ENCODE results near the gene LRMDA. TPM values are rescaled to one million over a fixed set of nuclear protein-coding genes. Genes with fewer than 3 reads are reported as not detected.

Gene LRMDA
- total and polyA plus RNA-seq, 2 of the 13 experiments (the other 11 are each of a cell fraction or from before 2014, with no cell fraction given), result 13.4 to 22.0 TPM

DNA sequence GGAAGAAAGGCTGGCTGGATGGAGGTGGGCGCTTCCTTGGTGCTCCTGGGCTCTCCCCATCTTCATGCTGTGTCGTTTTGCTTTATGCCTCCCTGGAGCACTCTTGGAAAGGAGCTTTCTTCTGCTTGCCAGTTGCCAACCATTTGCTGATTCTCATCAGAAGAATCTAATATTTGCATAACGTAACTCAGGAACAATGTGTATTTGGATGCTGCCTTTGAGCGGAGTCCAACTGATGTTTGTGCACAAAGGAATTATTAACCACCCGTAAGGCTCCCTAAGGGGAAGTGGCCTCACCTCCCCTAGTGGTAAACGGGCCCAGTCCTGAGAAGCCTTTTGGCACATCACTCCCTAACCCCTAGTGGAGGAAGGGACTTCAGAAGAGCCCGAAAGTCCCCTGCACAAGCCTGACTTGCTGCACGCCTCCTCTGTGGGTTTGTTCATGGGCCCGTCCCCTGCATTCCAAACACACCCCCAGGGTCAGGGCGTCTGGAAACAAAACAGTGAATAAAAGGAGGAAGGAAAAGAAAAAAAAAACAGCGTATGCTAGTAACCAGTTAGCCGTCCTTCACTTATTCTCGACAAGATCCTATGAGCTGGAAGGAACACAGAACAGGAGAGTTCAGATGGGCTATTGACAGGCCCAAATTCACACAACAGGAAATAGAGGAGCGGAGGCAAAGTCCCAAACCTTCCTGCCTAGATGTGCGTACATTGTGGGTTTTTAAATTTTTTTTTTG, 602.2 kb downstream of the LRMDA start (continued):
- TF ChIP-seq, protein P1, sequence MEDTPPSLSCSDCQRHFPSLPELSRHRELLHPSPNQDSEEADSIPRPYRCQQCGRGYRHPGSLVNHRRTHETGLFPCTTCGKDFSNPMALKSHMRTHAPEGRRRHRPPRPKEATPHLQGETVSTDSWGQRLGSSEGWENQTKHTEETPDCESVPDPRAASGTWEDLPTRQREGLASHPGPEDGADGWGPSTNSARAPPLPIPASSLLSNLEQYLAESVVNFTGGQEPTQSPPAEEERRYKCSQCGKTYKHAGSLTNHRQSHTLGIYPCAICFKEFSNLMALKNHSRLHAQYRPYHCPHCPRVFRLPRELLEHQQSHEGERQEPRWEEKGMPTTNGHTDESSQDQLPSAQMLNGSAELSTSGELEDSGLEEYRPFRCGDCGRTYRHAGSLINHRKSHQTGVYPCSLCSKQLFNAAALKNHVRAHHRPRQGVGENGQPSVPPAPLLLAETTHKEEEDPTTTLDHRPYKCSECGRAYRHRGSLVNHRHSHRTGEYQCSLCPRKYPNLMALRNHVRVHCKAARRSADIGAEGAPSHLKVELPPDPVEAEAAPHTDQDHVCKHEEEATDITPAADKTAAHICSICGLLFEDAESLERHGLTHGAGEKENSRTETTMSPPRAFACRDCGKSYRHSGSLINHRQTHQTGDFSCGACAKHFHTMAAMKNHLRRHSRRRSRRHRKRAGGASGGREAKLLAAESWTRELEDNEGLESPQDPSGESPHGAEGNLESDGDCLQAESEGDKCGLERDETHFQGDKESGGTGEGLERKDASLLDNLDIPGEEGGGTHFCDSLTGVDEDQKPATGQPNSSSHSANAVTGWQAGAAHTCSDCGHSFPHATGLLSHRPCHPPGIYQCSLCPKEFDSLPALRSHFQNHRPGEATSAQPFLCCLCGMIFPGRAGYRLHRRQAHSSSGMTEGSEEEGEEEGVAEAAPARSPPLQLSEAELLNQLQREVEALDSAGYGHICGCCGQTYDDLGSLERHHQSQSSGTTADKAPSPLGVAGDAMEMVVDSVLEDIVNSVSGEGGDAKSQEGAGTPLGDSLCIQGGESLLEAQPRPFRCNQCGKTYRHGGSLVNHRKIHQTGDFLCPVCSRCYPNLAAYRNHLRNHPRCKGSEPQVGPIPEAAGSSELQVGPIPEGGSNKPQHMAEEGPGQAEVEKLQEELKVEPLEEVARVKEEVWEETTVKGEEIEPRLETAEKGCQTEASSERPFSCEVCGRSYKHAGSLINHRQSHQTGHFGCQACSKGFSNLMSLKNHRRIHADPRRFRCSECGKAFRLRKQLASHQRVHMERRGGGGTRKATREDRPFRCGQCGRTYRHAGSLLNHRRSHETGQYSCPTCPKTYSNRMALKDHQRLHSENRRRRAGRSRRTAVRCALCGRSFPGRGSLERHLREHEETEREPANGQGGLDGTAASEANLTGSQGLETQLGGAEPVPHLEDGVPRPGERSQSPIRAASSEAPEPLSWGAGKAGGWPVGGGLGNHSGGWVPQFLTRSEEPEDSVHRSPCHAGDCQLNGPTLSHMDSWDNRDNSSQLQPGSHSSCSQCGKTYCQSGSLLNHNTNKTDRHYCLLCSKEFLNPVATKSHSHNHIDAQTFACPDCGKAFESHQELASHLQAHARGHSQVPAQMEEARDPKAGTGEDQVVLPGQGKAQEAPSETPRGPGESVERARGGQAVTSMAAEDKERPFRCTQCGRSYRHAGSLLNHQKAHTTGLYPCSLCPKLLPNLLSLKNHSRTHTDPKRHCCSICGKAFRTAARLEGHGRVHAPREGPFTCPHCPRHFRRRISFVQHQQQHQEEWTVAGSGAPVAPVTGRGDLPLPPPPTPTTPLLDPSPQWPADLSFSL (CRISPR knock-in tag; IDR thresholded peaks at IDR 0.05), result peak; percentile 70; the same call in 1 of the 2 replicates
- TF ChIP-seq AHR (CRISPR knock-in tag; IDR thresholded peaks at IDR 0.05), result 0 out of 2 replicates have a peak, but pooled peaks have one; percentile 27
- peak; percentile 55; the same call in 1 of the 2 replicates for TF ChIP-seq SALL2 (CRISPR knock-in tag; IDR thresholded peaks at IDR 0.05)
- TF ChIP-seq, protein P2, sequence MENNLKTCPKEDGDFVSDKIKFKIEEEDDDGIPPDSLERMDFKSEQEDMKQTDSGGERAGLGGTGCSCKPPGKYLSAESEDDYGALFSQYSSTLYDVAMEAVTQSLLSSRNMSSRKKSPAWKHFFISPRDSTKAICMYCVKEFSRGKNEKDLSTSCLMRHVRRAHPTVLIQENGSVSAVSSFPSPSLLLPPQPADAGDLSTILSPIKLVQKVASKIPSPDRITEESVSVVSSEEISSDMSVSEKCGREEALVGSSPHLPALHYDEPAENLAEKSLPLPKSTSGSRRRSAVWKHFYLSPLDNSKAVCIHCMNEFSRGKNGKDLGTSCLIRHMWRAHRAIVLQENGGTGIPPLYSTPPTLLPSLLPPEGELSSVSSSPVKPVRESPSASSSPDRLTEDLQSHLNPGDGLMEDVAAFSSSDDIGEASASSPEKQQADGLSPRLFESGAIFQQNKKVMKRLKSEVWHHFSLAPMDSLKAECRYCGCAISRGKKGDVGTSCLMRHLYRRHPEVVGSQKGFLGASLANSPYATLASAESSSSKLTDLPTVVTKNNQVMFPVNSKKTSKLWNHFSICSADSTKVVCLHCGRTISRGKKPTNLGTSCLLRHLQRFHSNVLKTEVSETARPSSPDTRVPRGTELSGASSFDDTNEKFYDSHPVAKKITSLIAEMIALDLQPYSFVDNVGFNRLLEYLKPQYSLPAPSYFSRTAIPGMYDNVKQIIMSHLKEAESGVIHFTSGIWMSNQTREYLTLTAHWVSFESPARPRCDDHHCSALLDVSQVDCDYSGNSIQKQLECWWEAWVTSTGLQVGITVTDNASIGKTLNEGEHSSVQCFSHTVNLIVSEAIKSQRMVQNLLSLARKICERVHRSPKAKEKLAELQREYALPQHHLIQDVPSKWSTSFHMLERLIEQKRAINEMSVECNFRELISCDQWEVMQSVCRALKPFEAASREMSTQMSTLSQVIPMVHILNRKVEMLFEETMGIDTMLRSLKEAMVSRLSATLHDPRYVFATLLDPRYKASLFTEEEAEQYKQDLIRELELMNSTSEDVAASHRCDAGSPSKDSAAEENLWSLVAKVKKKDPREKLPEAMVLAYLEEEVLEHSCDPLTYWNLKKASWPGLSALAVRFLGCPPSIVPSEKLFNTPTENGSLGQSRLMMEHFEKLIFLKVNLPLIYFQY (CRISPR knock-in tag; IDR thresholded peaks at IDR 0.05; ENCODE audit: borderline replicate concordance), result no peak
- TF ChIP-seq, protein P3, sequence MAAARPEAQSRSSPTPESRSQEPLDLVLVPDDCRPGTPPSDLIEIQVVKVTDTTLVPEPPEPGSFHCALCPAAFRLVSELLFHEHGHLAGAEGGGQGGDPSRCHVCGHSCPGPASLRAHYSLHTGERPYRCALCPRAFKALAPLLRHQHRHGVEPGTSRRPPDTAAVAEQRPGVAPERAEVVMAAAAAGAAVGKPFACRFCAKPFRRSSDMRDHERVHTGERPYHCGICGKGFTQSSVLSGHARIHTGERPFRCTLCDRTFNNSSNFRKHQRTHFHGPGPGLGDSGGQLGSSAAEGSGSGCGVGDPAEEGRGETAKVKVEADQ (CRISPR knock-in tag; IDR thresholded peaks at IDR 0.05; ENCODE audit: borderline replicate concordance), result peak; percentile 16; the same call in 1 of the 2 replicates
- TF ChIP-seq GATAD1 (CRISPR knock-in tag; IDR thresholded peaks at IDR 0.05), result peak; percentile 59
- TF ChIP-seq IKZF1 (IDR thresholded peaks at IDR 0.05), result no peak
- TF ChIP-seq, protein P4, sequence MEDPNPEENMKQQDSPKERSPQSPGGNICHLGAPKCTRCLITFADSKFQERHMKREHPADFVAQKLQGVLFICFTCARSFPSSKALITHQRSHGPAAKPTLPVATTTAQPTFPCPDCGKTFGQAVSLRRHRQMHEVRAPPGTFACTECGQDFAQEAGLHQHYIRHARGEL (CRISPR knock-in tag; IDR thresholded peaks at IDR 0.05), result no peak
- 0 out of 2 replicates have a peak, but pooled peaks have one; percentile 66 for TF ChIP-seq ZNF703 (CRISPR knock-in tag; IDR thresholded peaks at IDR 0.05; ENCODE audit: borderline replicate concordance)
- no peak for TF ChIP-seq TRIM24 (CRISPR knock-in tag; IDR thresholded peaks at IDR 0.05)
- TF ChIP-seq LCORL (IDR thresholded peaks at IDR 0.05), result peak; percentile 50
- TF ChIP-seq LCORL (CRISPR knock-in tag; IDR thresholded peaks at IDR 0.05), result peak; percentile 97
- no peak for TF ChIP-seq FOSL1 (CRISPR knock-in tag; IDR thresholded peaks at IDR 0.05; ENCODE audit: borderline replicate concordance)
- TF ChIP-seq MAFF (IDR thresholded peaks at IDR 0.05; ENCODE audit: low read depth, low read length), result no peak
- TF ChIP-seq KLF16 (CRISPR knock-in tag; IDR thresholded peaks at IDR 0.05), result no peak
- peak; percentile 95 for TF ChIP-seq TCF7 (IDR thresholded peaks at IDR 0.05; ENCODE audit: low read depth)
- TF ChIP-seq, protein P5, sequence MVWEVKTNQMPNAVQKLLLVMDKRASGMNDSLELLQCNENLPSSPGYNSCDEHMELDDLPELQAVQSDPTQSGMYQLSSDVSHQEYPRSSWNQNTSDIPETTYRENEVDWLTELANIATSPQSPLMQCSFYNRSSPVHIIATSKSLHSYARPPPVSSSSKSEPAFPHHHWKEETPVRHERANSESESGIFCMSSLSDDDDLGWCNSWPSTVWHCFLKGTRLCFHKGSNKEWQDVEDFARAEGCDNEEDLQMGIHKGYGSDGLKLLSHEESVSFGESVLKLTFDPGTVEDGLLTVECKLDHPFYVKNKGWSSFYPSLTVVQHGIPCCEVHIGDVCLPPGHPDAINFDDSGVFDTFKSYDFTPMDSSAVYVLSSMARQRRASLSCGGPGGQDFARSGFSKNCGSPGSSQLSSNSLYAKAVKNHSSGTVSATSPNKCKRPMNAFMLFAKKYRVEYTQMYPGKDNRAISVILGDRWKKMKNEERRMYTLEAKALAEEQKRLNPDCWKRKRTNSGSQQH (CRISPR knock-in tag; IDR thresholded peaks at IDR 0.05; ENCODE audit: low read depth), result no peak

Measured in HepG2 (cell line).